ENCODE measurements around the gene ALKBH7.

ALKBH7 gene

DNA sequence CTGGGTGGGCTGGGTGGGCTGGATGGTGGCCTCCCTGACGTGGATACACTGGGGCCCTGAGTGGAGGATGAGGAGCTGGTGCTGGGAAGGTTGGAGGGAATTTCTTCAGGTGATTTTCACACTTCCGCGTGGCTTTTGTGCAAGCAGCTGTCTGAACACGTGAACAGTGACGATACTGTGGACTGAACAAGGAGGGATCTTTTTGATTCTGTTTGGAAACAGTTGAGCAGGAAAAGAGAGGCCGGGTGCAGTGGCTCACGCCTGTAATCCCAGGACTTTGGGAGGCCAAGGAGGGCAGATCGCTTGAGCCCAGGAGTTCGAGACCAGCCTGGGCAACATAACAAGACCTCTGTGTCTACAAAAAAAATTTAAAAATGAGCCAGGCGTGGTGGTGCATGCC, 29.5 kb downstream of the ALKBH7 start:
- no peak for DNase-seq

GRCh38 chr19:6402837-6403608, 30.4 kb downstream of the ALKBH7 start:
- peak; percentile 54 for DNase-seq

DNA sequence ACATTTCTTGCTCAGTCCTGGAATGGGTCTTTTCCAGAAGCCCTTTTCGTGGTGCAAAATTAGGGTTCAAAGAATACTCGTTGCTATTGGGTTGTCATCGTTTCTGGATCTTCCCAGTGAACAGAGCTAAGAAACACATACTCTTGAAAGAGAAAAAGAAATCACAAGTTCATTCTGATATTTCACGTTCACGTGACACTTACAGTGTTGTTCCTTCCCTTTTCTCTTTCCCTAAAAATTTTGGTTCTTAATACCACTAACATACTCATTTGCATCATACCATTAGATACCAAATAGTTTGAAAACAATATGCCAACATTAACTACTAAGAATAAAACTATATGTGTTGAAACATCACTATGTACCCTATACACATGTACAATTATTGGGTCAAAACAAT, 33.8 kb downstream of the ALKBH7 start:
- DNase-seq: no peak

DNA sequence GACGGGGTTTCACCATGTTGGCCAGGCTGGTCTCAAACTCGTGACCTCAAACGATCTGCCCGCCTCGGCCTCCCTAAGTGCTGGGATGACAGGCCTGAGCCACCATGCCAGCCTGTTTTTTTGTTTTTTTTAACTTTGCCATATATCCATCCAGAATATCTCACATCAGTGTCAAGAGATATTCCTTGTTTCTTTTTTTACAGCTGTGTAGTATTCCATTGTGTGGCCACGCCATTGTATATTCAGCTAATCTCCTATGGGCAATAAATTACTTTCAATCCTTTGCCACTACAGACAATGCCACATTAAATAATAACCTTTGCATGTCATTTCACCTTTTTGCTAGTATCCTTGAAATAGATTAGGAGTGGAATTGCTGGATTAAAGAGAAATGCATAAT, 36.8 kb downstream of the ALKBH7 start:
- DNase-seq: no peak

DNA sequence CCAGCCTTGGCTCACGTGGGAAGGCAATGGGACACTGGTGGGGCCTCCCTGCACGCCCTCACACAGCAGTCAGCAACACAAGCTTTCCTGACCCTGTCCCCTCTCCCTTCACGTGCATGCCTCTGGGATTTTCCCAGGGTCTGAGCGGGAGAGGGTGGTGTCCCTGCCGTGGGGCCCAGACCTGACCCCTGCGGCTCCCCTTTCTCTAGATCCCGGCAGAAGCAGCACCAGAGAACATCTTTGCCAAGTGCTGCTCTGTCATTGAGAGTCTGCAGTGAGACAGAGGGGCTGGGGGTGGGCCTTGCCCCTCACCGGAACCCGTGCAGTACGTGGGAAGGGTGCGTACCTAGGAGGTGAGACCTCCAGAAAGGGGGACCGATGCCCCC, 39.5 kb downstream of the ALKBH7 start:
- DNase-seq: no peak

DNA sequence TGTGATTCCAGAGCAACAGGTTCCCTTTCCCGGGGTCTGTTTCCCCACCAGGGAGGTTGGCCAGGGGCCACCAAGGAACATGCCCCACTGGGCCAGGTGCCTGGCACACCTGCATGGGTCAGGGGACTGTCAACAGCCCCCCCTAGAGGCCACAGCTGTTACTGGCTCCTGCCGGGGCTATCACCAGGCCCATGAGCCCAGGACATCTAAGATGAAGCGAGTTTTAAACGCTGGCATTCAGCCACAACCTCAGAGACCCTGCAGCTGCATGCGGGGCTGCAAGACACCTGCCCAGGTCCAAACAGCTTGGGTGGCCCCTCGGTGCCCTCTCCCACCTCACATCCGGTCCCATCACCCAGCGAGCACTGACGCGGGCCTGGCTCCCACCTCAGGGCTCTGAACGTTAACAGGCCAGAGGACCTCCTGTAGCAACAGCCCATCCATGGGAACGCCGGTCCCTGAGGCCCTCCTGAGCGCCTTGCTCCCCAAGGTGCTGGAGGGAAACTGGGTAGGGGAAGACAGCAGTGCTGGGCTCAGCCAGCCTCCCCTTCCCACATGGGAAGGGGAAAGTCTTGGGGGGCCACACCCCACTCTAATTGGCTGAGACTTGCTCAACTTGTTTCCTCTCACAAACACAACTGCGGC, 40.0 kb downstream of the ALKBH7 start:
- DNase-seq: no peak

- DNase-seq: no peak
Observed at GRCh38 chr19:6413291-6413690, 40.7 kb downstream of the ALKBH7 start.

DNA sequence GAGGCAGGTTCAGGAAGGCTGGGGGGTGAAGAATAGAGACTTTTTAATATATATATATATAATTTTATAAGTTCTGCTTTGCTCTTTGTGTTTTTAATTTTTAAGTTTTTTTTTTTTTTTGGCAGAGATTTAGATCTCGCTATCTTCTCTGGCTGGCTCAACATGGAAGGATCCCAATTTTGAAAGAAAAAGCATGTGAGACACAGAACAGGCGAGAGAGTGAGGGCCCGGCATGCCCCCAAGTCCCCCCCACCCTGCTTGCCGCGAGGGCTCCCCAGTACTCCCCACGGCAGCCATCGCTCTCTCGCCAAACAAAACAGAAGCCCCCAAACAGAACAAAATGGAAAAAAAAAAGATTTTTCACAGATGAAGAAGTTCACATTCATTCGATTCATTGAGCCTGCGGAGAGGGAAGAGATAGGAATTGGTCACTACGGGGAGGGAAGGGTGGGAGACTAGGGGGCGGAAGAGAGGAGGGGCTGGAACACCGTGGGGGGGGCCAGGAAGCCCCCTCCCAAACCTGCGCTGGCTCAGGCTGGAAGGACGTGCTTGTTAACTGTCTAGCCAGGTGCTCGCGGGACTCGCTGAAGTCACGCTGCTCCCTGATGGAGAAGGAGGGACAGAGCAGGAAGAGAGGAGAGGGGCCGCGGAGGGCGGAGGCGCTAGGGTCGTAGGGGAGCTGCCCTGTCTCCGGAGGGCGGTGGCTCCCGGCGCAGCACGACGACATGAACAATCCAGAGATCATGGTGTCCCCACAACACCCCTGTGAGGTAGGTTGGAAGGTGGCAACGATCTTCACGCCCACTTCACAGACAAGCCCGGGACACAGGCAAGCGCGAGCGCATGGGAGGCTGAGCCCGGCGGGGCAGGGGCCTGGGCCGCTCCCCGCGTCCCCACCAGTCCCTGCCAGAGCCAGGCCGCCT, 41.4 kb downstream of the ALKBH7 start:
- DNase-seq: no peak

- no peak for DNase-seq
Observed at GRCh38 chr19:6414793-6415590, 42.4 kb downstream of the ALKBH7 start.

GRCh38 chr19:6415591-6416190, 43.1 kb downstream of the ALKBH7 start:
- no peak for DNase-seq

DNA sequence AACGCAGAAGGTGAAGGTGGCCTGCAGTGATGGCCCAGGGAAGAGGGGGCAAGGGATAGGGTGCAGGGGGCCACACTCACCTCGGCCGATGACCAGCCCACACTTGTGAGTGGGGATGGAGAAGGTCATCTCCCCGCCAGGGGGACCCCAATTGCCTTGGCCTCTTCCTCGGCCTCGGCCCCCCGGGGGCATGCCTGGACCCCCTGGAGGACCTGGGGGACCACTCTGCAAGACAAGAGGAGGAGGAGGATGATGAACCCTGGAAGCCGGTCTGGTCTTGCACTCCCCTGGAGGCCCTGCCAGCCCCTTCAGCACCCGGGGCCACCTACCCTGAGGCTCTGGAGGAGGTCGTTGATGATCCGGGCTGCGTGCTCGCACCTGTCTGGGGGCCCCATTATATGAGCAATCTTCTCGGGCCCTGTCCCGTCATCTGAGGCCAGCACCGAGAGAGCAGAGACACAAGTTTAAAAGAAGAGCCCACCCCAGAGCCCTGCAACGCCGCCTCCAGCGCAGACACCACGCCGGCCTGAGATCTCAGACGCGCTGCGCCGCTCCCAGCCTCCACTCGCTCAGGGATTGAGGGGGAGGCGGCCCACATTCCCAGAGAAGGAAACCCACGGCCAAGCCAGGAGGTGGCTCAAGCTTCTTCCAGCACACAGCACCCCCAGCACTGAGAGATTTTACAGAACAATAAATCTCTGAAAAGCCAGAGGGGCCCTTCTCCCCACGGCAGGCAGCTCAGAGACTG, 44.2 kb downstream of the ALKBH7 start:
- no peak for DNase-seq

- peak; percentile 14 for DNase-seq
Observed at GRCh38 chr19:6417713-6418561, 45.3 kb downstream of the ALKBH7 start.

DNA sequence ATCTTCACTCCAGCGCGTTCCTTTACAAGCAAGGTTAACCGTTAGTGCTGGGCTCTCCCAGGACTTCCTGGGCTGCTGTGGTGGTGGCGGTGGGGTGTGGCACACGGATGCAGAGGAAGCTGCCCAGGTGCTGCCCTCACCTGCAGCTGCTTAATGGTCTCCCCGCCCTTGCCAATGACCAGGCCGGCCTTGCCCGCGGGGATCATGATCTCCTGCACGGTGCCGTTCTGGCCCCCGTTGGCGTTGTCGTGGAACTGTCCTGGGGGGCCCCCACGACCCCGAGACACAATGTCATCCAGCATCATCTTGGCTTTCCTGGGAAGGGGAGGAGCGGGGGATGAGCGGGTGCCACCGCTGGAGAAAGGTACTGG, 46.0 kb downstream of the ALKBH7 start:
- DNase-seq: no peak

DNA sequence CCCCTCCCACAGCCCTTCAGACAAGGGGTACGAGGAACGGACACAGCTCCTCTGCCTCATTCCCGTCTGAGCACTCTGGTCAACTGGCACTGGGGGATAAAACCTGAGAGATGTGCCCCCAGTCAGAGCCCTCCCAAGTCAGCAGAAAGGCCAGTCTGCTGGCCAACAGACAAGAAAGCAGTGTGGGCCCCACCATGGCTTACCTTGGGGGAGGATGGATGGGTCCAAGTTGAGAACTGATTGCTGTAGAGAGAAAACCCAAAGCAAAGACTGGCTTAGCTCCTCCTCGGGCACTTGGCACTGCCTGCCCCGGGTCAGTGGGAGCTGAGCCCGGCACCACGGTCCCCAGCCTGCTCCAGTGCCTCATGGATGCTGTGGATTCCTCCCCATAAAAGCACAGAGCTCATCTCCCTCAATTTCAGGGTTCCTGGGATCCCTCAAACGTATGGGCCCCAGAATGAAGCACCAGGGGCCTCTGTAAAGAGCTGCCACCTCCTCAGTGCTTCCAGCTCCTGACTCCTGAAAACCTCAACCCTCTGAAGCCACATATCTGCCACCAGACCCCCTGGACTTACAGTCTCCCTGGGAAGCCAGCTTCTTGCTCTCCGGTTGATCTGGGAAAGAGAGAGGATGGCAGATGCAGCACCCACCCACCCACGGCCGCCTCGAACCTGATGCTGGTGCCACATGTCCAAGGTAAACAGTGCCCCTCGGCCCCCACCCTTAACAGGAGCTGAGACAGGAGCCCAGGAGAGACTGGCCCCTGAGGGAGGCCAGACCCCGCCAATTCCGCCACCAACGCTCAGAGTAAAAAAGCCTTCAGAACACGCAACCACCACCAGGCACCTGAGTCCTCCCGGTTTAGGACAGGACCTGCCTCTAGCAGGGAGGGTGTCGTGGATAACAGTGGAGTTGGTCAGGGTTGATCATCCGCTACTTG, 48.8 kb downstream of the ALKBH7 start:
- no peak for DNase-seq

DNA sequence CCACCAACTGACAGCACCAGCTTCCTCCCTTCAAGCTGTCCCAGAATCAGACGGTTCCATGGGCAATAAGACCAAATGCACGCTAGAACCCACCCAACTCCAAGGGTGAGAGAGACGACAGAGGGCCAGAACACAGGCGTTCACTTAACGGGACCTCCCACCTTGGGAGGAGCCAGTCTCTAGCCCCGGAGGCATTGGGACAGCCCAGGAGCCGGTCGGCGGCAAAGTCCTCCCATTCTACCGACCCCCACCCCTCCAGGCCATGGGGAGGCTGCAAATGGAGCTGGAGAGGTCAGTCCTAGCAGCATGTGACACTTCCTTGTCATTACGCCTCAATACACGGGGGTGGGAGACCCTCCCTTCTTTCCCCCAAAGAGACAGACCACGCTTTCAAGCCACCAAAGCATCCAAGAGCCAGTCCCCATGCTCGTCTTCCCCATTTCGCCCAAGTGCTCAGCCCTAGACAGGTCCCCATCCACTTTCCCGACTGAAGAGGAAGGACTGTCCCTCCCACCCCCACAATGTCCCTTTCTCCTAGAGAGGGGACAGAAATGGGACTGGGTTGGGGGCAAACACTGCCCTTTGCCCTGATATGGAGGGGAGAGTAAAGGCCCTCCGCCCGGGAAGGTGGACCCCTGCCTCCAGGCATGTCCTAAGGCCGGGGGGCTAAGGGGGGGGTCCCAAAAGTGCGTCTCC, 51.1 kb downstream of the ALKBH7 start:
- peak; percentile 49 for DNase-seq

DNA sequence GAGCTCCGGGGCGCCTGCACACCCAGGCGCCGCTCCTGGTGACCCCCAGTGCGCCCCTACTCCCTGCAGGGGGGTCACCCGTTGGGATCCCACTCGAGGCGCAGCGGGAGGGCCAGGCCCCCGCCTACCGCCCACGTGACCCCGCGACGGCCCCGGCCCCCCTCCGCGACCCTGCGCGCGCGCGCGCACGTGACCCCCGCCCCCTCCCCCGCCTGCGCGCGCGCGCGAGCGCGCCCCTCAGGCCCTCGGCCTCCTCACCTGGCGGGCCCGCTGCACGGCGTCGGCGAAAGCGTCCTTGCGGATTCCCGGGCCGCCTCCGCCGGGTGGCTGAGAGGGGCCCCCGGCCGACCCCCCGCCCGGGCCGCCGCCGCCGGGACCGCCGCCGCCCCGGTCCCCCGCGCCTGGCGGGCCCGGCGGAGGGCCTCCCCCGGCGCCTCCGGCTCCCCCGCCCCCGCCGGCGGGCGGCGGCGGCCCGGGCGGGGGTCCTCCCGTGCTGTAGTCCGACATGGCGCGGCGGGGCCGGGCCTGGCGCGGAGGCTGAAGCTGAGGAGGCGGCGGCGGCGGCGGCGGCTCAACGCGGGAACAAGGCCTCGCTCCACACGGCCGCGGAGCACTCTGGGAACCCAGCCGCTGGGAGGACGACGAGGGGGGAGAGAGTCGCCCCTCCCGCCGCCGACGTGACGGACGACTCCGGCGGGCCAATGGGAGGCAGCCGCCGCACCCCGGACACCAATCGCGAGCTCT, 51.8 kb downstream of the ALKBH7 start, which contains the start of gene KHSRP:
Gene KHSRP, minus strand, starts transcription at position 617 of the 744 bp plus-strand sequence. Its CDS starts 110 bp downstream, at position 507.
- peak; percentile 15 for DNase-seq

All from fibroblast of skin of scalp (primary cell).